ENCODE measurements around the gene PACS2.

The PACS2 gene

GRCh38 chr14:105409364-105409763, 94.8 kb downstream of the PACS2 start:
- no peak overlapping the region for H3K4me3 ChIP-seq (ENCODE audit: low read depth, low read length)
- no peak for TF ChIP-seq CTCF (IDR thresholded peaks at IDR 0.05; ENCODE audit: low read depth, low read length)
- no peak for TF ChIP-seq MAX (IDR thresholded peaks at IDR 0.05; ENCODE audit: low read depth, low read length)
- TF ChIP-seq POLR2A (IDR thresholded peaks at IDR 0.05; ENCODE audit: extremely low read depth, insufficient read length): no peak
- TF ChIP-seq MYC (IDR thresholded peaks at IDR 0.05; ENCODE audit: low read depth, low read length): no peak
- peak; percentile 43 for DNase-seq (ENCODE audit: low read depth)

GRCh38 chr14:105410642-105411016, 96.1 kb downstream of the PACS2 start:
- DNase-seq (ENCODE audit: low read depth): no peak
- TF ChIP-seq MAX (IDR thresholded peaks at IDR 0.05; ENCODE audit: low read depth, low read length): no peak
- TF ChIP-seq MYC (IDR thresholded peaks at IDR 0.05; ENCODE audit: low read depth, low read length): no peak
- TF ChIP-seq CTCF (IDR thresholded peaks at IDR 0.05; ENCODE audit: low read depth, low read length): no peak
- TF ChIP-seq POLR2A (IDR thresholded peaks at IDR 0.05; ENCODE audit: extremely low read depth, insufficient read length): no peak
- no peak overlapping the region for H3K4me3 ChIP-seq (ENCODE audit: low read depth, low read length)

GRCh38 chr14:105411017-105411941, 96.7 kb downstream of the PACS2 start:
- no peak overlapping the region for H3K4me3 ChIP-seq (ENCODE audit: low read depth, low read length)
- TF ChIP-seq MYC (IDR thresholded peaks at IDR 0.05; ENCODE audit: low read depth, low read length): no peak
- no peak for TF ChIP-seq MAX (IDR thresholded peaks at IDR 0.05; ENCODE audit: low read depth, low read length)
- no peak for TF ChIP-seq CTCF (IDR thresholded peaks at IDR 0.05; ENCODE audit: low read depth, low read length)
- no peak for TF ChIP-seq POLR2A (IDR thresholded peaks at IDR 0.05; ENCODE audit: extremely low read depth, insufficient read length)
- peak; percentile 59 for DNase-seq (ENCODE audit: low read depth)

GRCh38 chr14:105411985-105412770, 97.6 kb downstream of the PACS2 start:
- no peak for TF ChIP-seq MYC (IDR thresholded peaks at IDR 0.05; ENCODE audit: low read depth, low read length)
- no peak for TF ChIP-seq POLR2A (IDR thresholded peaks at IDR 0.05; ENCODE audit: extremely low read depth, insufficient read length)
- TF ChIP-seq MAX (IDR thresholded peaks at IDR 0.05; ENCODE audit: low read depth, low read length): no peak
- TF ChIP-seq CTCF (IDR thresholded peaks at IDR 0.05; ENCODE audit: low read depth, low read length): no peak
- no peak overlapping the region for H3K4me3 ChIP-seq (ENCODE audit: low read depth, low read length)
- DNase-seq (ENCODE audit: low read depth): no peak

- no peak overlapping the region for H3K4me3 ChIP-seq (ENCODE audit: low read depth, low read length)
- DNase-seq (ENCODE audit: low read depth): no peak
- TF ChIP-seq MAX (IDR thresholded peaks at IDR 0.05; ENCODE audit: low read depth, low read length): no peak
- no peak for TF ChIP-seq POLR2A (IDR thresholded peaks at IDR 0.05; ENCODE audit: extremely low read depth, insufficient read length)
Measured at GRCh38 chr14:105412771-105413543, 98.4 kb downstream of the PACS2 start.
